ENCODE results near the gene SIRT7. TPM values are rescaled to one million over a fixed set of nuclear protein-coding genes. Genes with fewer than 3 reads are reported as not detected.
A peak's percentile ranks its signal among the peaks of the same experiment; 100 is the strongest.

SIRT7 gene, protein sequence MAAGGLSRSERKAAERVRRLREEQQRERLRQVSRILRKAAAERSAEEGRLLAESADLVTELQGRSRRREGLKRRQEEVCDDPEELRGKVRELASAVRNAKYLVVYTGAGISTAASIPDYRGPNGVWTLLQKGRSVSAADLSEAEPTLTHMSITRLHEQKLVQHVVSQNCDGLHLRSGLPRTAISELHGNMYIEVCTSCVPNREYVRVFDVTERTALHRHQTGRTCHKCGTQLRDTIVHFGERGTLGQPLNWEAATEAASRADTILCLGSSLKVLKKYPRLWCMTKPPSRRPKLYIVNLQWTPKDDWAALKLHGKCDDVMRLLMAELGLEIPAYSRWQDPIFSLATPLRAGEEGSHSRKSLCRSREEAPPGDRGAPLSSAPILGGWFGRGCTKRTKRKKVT
- total RNA-seq: 26.4 and 31.3 TPM in 2 replicates

DNA sequence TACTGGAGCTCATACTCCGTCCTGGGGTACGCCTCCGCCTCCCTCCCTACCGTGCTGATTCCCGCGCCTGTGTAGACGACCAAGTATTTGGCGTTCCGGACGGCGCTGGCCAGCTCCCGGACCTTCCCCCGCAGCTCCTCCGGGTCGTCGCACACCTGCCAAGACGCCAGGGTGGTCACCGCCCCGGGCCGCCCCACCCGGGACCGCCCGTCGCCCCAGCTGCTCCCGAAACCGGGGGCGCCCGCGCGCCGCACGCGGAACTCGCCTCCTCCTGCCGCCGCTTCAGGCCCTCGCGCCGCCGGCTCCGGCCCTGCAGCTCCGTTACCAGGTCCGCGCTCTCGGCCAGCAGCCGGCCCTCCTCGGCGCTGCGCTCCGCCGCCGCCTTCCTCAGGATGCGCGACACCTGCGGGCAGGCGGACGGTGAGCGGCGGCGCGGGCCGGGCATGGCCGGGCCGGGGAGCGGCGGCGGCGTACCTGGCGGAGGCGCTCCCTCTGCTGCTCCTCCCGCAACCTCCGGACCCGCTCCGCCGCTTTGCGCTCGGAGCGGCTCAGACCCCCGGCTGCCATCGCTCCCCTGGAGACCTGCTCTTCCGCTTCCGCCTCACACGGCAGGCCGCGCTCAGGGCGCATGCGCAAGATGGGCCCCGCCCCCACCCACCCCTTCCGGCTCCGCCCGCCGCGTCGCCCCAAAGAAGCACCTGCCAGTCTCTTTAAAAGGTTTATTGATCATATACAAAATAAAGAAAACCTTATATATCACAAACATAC is at the start of gene SIRT7:
Gene SIRT7, minus strand, starts transcription at position 612 of the 768 bp plus-strand sequence. Its CDS starts 45 bp downstream, at position 567.
- H3K36me3 ChIP-seq (ENCODE audit: control insufficient read depth, insufficient read depth, low read length): peaks cover 7% of the 10 kb centered on the region
- no peak for DNase-seq (ENCODE audit: low read depth)
- TF ChIP-seq, protein P1, sequence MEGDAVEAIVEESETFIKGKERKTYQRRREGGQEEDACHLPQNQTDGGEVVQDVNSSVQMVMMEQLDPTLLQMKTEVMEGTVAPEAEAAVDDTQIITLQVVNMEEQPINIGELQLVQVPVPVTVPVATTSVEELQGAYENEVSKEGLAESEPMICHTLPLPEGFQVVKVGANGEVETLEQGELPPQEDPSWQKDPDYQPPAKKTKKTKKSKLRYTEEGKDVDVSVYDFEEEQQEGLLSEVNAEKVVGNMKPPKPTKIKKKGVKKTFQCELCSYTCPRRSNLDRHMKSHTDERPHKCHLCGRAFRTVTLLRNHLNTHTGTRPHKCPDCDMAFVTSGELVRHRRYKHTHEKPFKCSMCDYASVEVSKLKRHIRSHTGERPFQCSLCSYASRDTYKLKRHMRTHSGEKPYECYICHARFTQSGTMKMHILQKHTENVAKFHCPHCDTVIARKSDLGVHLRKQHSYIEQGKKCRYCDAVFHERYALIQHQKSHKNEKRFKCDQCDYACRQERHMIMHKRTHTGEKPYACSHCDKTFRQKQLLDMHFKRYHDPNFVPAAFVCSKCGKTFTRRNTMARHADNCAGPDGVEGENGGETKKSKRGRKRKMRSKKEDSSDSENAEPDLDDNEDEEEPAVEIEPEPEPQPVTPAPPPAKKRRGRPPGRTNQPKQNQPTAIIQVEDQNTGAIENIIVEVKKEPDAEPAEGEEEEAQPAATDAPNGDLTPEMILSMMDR (IDR thresholded peaks at IDR 0.05; ENCODE audit: insufficient read depth, low read length, poor library complexity, severe bottlenecking): no peak
- H3K27me3 ChIP-seq (ENCODE audit: control insufficient read depth, insufficient read depth, low read length): no peaks in the 10 kb centered on the region
- peak within 1 kb of the TSS; percentile 71 for H3K4me3 ChIP-seq (ENCODE audit: low read depth, low read length)

DNA sequence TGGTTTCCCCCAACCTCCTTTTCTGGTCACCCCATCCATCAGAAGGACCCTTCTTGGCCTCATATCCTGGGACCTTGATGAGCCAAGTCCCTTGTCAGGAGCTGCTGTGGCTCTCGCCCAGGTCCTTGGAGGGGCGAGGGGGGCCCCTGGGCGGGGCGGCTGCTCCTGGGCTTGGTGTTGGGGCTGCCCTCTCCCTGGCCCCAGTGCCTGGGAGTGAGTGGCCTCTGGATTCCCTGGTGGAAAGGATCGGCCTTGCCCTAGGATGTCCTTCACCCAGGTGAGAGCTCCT is 49.2 kb upstream of the SIRT7 start:
- H3K4me3 ChIP-seq (ENCODE audit: low read depth, low read length): no peak overlapping the region
- H3K36me3 ChIP-seq (ENCODE audit: control insufficient read depth, insufficient read depth, low read length): no peaks in the 10 kb centered on the region
- peaks cover 31% of the 10 kb centered on the region for H3K27me3 ChIP-seq (ENCODE audit: control insufficient read depth, insufficient read depth, low read length)
- TF ChIP-seq, protein P1 (IDR thresholded peaks at IDR 0.05; ENCODE audit: insufficient read depth, low read length, poor library complexity, severe bottlenecking): no peak
- DNase-seq (ENCODE audit: low read depth): no peak

DNA sequence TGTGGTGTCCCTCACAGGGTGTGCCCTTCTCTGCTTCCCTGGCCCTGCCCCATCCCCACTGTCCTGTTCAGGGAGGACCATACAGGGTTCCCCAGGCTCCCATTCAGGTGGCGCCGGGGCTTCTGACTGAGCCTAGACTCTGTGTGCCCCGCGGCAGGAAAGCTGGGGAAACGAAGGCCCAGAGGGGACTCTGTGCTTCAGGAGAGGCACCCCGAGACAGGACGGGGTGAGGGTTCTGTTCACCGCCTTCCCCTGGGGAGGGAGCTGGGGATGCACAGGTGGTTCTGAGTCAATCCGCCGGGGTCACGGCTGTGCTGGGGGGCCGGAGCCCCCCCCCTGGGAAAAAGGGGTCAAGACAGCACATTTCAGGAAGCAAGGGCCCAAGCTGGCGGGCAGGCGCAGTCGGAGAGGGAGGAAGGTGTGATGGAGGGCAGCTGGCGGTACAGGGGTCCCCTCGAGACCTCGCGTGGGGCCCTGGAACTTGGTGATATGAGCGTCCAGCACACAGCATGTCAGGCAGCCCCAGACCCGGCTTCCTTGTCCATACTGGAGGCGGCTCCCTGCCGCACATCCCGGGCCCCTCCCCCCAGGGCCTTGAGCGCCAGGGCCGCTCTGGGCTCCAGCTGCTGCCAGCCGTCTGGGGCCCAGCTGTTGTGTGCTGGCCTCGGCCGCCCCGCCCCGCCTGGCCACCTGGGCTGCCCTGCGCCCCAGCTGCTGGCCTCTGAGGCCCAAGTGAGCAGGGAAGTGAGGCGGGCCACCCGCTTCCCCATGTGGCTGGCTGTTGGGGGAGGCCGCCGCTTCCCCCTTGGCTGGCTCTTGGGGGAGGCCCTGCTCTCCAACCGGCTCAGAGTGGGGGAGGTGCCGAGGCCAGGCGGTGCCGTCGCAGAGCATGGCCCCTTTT is 48.6 kb upstream of the SIRT7 start:
- TF ChIP-seq, protein P1 (IDR thresholded peaks at IDR 0.05; ENCODE audit: insufficient read depth, low read length, poor library complexity, severe bottlenecking): no peak
- no peak for DNase-seq (ENCODE audit: low read depth)
- no peak overlapping the region for H3K4me3 ChIP-seq (ENCODE audit: low read depth, low read length)
- peaks cover 37% of the 10 kb centered on the region for H3K27me3 ChIP-seq (ENCODE audit: control insufficient read depth, insufficient read depth, low read length)
- H3K36me3 ChIP-seq (ENCODE audit: control insufficient read depth, insufficient read depth, low read length): no peaks in the 10 kb centered on the region

DNA sequence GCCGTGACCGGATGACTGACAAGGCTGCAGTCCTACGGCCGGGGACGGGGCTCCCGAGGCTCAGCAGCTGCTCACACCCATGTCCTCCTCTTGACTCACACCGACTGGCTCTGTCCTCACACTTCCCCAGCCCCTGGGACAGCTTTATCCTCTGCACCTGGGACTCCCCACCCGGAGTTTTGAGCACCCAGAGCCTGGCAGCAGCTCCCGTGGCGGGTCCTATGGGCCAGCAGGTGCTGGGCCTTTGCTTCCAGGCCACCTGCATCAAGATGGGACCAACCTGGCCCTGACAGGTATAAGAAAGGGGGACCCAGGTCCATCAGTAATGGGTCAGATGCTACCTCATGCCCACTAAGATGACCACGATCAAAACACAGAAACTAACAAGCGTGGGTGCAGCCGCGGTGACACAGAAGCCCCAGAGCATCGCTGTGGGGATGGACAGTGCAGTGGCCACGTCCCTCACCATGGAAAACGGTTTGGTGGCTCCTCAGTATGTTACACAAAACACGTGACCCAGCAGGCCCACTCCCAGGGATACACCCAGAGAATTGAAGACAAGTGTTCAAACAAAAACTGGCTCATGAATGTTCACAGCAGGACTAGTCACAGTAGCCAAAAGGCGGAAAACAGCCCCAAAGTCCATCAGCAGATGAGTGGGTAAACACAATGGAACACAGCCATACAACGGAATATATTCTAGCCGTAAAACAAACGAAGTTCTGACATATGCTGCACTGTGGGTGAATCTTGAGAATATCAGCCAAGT is 46.3 kb upstream of the SIRT7 start:
- no peak for DNase-seq (ENCODE audit: low read depth)
- H3K4me3 ChIP-seq (ENCODE audit: low read depth, low read length): no peak overlapping the region
- H3K36me3 ChIP-seq (ENCODE audit: control insufficient read depth, insufficient read depth, low read length): no peaks in the 10 kb centered on the region
- TF ChIP-seq, protein P1 (IDR thresholded peaks at IDR 0.05; ENCODE audit: insufficient read depth, low read length, poor library complexity, severe bottlenecking): no peak
- peaks cover 53% of the 10 kb centered on the region for H3K27me3 ChIP-seq (ENCODE audit: control insufficient read depth, insufficient read depth, low read length)

All from kidney epithelial cell (primary cell).